GM23338 (cell line): ENCODE measurements around the gene C1orf116.

Experiments
- CTCF ChIP-seq, 2 experiments: fragments of 200-600 bp in 1 of 2; sonication (generic) in 1 of 2; conservative IDR thresholded peaks; 2 replicates each; pipeline versions ENCODE4 v1.5.1 to v1.6.1; 2016 to 2017; ENCODE audit warnings: antibody characterized with exemption in 2 of 2, low read depth in 2 of 2, mild to moderate bottlenecking in 2 of 2, moderate library complexity in 1 of 2
- EZH2 ChIP-seq: fragments of 200-600 bp; sonication (generic); IDR thresholded peaks from one replicate; pipeline ENCODE4 v1.8.0; 2017; ENCODE audit warnings: antibody characterized with exemption, mild to moderate bottlenecking, low read depth; ENCODE audit not compliant: unreplicated experiment
- EZH2phosphoT487 ChIP-seq: fragments of 200-600 bp; sonication (generic); IDR thresholded peaks from one replicate; pipeline ENCODE4 v1.8.1; 2018; ENCODE audit warnings: antibody characterized with exemption; ENCODE audit not compliant: unreplicated experiment
- POLR2AphosphoS5 ChIP-seq: IDR thresholded peaks from 2 replicates; pipeline ENCODE4 v1.6.1; 2016; ENCODE audit warnings: antibody characterized with exemption, low read depth
- REST ChIP-seq: IDR thresholded peaks from one replicate; pipeline ENCODE4 v1.6.1; 2018; ENCODE audit warnings: antibody characterized with exemption; ENCODE audit not compliant: unreplicated experiment
- ZNF331 ChIP-seq: fragments of 250-450 bp; sonication (Bioruptor Pico); IDR thresholded peaks from 2 replicates; pipeline ENCODE4 v1.5.0; 2020; ENCODE audit warnings: low read depth, mild to moderate bottlenecking, moderate library complexity

GRCh38 chr1:207032528-207033017 lies at the start of gene C1orf116:
- TF ChIP-seq CTCF (conservative IDR thresholded peaks at IDR 0.05; ENCODE audit: low read depth in 2 of 2) (no peak), REST (no peak), EZH2 (no peak), POLR2AphosphoS5 (peak; percentile 66), ZNF331 (CRISPR knock-in tag) (no peak), EZH2phosphoT487 (no peak)
